ENCODE measurements around the gene DCAF10. TPM values are rescaled to one million over a fixed set of nuclear protein-coding genes. Genes with fewer than 3 reads are reported as not detected.

DCAF10 gene
- total and polyA plus RNA-seq, 2 of the 13 experiments (the other 11 are each of a cell fraction or from before 2014, with no cell fraction given): 9.2 to 20.3 TPM

DNA sequence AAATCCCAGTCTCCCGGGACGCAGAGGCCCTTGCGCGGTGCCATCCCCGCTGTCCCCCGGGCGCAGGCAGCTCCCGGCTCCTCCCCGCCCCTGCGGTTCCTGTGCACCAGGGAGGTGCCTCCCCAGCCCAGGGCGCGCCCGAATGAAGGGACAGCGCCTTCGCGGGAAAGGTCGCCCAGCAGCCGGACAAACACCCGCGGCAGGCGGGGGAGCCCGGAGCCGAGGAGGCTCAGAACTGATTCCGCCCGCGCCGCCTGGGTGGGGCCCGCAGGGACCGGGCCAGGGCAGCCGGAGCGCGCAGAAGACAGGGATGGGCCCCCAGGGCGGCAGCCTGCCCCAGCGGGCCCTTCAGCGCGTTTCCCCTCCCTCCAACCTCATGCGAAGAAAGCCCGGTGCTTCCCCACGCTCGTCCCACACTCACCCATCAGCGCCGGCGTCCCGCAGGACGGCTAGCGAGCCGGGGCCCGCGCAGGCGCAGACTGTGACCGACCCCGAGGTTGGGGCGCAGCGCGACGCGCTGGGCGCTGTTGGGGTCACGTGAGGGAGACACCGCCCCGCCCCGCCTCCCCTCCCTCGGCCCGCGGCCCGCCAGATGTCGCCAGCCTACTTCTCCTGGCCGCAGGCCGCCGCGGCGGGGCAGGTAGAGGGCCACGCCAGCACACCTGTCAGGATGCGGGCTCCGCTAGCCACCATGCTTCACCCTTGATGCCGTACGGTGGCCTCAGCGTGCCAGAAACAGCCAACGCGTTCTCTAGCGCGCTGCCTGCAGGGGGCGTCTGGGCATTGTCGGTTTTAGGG lies 103.2 kb downstream of the DCAF10 start, which contains the start of gene SLC25A51 (continued):
- TF ChIP-seq UBTF (CRISPR knock-in tag; IDR thresholded peaks at IDR 0.05): peak; percentile 89; the same call in 1 of the 2 replicates
- peak; percentile 98 for TF ChIP-seq ZNF687 (CRISPR knock-in tag; IDR thresholded peaks at IDR 0.05)
- TF ChIP-seq, protein P1, sequence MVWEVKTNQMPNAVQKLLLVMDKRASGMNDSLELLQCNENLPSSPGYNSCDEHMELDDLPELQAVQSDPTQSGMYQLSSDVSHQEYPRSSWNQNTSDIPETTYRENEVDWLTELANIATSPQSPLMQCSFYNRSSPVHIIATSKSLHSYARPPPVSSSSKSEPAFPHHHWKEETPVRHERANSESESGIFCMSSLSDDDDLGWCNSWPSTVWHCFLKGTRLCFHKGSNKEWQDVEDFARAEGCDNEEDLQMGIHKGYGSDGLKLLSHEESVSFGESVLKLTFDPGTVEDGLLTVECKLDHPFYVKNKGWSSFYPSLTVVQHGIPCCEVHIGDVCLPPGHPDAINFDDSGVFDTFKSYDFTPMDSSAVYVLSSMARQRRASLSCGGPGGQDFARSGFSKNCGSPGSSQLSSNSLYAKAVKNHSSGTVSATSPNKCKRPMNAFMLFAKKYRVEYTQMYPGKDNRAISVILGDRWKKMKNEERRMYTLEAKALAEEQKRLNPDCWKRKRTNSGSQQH (CRISPR knock-in tag; IDR thresholded peaks at IDR 0.05; ENCODE audit: low read depth): peak; percentile 86; the same call in 1 of the 2 replicates
- 0 out of 2 replicates have a peak, but pooled peaks have one; percentile 72 for TF ChIP-seq GTF3A (CRISPR knock-in tag; conservative IDR thresholded peaks at IDR 0.05)
- TF ChIP-seq, protein P2, sequence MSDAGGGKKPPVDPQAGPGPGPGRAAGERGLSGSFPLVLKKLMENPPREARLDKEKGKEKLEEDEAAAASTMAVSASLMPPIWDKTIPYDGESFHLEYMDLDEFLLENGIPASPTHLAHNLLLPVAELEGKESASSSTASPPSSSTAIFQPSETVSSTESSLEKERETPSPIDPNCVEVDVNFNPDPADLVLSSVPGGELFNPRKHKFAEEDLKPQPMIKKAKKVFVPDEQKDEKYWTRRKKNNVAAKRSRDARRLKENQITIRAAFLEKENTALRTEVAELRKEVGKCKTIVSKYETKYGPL (CRISPR knock-in tag; IDR thresholded peaks at IDR 0.05): no peak
- TF ChIP-seq, protein P3, sequence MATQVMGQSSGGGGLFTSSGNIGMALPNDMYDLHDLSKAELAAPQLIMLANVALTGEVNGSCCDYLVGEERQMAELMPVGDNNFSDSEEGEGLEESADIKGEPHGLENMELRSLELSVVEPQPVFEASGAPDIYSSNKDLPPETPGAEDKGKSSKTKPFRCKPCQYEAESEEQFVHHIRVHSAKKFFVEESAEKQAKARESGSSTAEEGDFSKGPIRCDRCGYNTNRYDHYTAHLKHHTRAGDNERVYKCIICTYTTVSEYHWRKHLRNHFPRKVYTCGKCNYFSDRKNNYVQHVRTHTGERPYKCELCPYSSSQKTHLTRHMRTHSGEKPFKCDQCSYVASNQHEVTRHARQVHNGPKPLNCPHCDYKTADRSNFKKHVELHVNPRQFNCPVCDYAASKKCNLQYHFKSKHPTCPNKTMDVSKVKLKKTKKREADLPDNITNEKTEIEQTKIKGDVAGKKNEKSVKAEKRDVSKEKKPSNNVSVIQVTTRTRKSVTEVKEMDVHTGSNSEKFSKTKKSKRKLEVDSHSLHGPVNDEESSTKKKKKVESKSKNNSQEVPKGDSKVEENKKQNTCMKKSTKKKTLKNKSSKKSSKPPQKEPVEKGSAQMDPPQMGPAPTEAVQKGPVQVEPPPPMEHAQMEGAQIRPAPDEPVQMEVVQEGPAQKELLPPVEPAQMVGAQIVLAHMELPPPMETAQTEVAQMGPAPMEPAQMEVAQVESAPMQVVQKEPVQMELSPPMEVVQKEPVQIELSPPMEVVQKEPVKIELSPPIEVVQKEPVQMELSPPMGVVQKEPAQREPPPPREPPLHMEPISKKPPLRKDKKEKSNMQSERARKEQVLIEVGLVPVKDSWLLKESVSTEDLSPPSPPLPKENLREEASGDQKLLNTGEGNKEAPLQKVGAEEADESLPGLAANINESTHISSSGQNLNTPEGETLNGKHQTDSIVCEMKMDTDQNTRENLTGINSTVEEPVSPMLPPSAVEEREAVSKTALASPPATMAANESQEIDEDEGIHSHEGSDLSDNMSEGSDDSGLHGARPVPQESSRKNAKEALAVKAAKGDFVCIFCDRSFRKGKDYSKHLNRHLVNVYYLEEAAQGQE (IDR thresholded peaks at IDR 0.05; ENCODE audit: borderline replicate concordance in 1 of 2, low read depth in 1 of 2, low read length in 2 of 2): peak in 1 of 2 experiments; percentile 61; a peak in 2 of 4 replicates
- 0 out of 2 replicates have a peak, but pooled peaks have one; percentile 33 for TF ChIP-seq FOXJ3 (CRISPR knock-in tag; IDR thresholded peaks at IDR 0.05; ENCODE audit: borderline replicate concordance)
- TF ChIP-seq ZNF562 (CRISPR knock-in tag; IDR thresholded peaks at IDR 0.05; ENCODE audit: borderline replicate concordance): no peak
- peak; percentile 65 for TF ChIP-seq ZNF781 (CRISPR knock-in tag; IDR thresholded peaks at IDR 0.05; ENCODE audit: borderline replicate concordance, not compliant biosample characterization)
- no peak; the same call in 1 of the 2 replicates for TF ChIP-seq SKIL (CRISPR knock-in tag; IDR thresholded peaks at IDR 0.05; ENCODE audit: borderline replicate concordance)
- peak; percentile 22; the same call in 1 of the 2 replicates for TF ChIP-seq HNF4A (CRISPR knock-in tag; IDR thresholded peaks at IDR 0.05)

Measured in HepG2 (cell line).